ENCODE results near the gene BAIAP2.

GRCh38 chr17:81152288-81152828, 117.4 kb downstream of the BAIAP2 start:
- TF ChIP-seq CTCF (IDR thresholded peaks at IDR 0.05; ENCODE audit: poor library complexity, severe bottlenecking) (no peak), SMC3 (conservative IDR thresholded peaks at IDR 0.05; ENCODE audit: poor library complexity) (no peak), TAF1 (IDR thresholded peaks at IDR 0.05; ENCODE audit: low read depth) (no peak), POLR2AphosphoS5 (IDR thresholded peaks at IDR 0.05) (no peak), EZH2 (IDR thresholded peaks at IDR 0.05; ENCODE audit: borderline replicate concordance, insufficient read depth, low read length, poor library complexity, severe bottlenecking) (no peak), EP300 (conservative IDR thresholded peaks at IDR 0.05; ENCODE audit: poor library complexity, severe bottlenecking) (no peak), REST (IDR thresholded peaks at IDR 0.05; ENCODE audit: borderline replicate concordance) (no peak), RAD21 (conservative IDR thresholded peaks at IDR 0.05) (no peak), MXI1 (conservative IDR thresholded peaks at IDR 0.05; ENCODE audit: poor library complexity, severe bottlenecking) (no peak)
